ENCODE results near the gene ATP5F1E. TPM values are rescaled to one million over a fixed set of nuclear protein-coding genes. Genes with fewer than 3 reads are reported as not detected.

Gene ATP5F1E
- total RNA-seq, 2 donors from 2014 or later, result 16.2 to 16.6 TPM

- intact Hi-C loops (cut with DNase I), result no loop called here
- no peaks in the 10 kb centered on the region for H3K9me3 ChIP-seq
- H3K27ac ChIP-seq, result peak overlapping the region; percentile 52 to 90 (median 73)
- 9 to 14% methylated on average over 12 to 13 of the region's 13 CpGs for WGBS, 2 donors
- no peak for ATAC-seq
- DNase-seq, result peak in 1 of 4 donors; percentile 10
- TF ChIP-seq, protein P1, sequence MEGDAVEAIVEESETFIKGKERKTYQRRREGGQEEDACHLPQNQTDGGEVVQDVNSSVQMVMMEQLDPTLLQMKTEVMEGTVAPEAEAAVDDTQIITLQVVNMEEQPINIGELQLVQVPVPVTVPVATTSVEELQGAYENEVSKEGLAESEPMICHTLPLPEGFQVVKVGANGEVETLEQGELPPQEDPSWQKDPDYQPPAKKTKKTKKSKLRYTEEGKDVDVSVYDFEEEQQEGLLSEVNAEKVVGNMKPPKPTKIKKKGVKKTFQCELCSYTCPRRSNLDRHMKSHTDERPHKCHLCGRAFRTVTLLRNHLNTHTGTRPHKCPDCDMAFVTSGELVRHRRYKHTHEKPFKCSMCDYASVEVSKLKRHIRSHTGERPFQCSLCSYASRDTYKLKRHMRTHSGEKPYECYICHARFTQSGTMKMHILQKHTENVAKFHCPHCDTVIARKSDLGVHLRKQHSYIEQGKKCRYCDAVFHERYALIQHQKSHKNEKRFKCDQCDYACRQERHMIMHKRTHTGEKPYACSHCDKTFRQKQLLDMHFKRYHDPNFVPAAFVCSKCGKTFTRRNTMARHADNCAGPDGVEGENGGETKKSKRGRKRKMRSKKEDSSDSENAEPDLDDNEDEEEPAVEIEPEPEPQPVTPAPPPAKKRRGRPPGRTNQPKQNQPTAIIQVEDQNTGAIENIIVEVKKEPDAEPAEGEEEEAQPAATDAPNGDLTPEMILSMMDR (IDR thresholded peaks at IDR 0.05), result no peak
- TF ChIP-seq POLR2A (IDR thresholded peaks at IDR 0.05), result no peak
- H3K4me3 ChIP-seq, result peak overlapping the region; percentile 36 to 51
- H3K27me3 ChIP-seq, result no peaks in the 10 kb centered on the region
- peaks cover 0 to 17% of the 10 kb centered on the region in 2 donors for H3K36me3 ChIP-seq (replicated peaks in 1 of 2; ENCODE audit: insufficient read depth in 1 of 2, low read depth in 2 of 2)
- peaks cover 41% of the 10 kb centered on the region for H3K4me1 ChIP-seq
Measured at GRCh38 chr20:59031564-59032022, 542 bp downstream of the ATP5F1E start.

- Histone ChIP-seq H3K4me1 (peaks cover 41% of the 10 kb centered on the region), H3K9me3 (no peaks in the 10 kb centered on the region), H3K36me3 (replicated peaks in 1 of 2; ENCODE audit: insufficient read depth in 1 of 2, low read depth in 2 of 2) (peaks cover 0 to 17% of the 10 kb centered on the region in 2 donors), H3K27me3 (no peaks in the 10 kb centered on the region), H3K27ac (no peak overlapping the region), H3K4me3 (peak overlapping the region in 1 of 2 donors; percentile 36)
- no peak for ATAC-seq
- no peak for DNase-seq
- TF ChIP-seq, protein P1 (IDR thresholded peaks at IDR 0.05), result no peak
- TF ChIP-seq POLR2A (IDR thresholded peaks at IDR 0.05), result no peak
- WGBS, 2 donors, result 54 to 65% methylated on average over 7 of the region's 7 CpGs
- intact Hi-C loops (cut with DNase I), result no loop called here
Measured at GRCh38 chr20:59030911-59031563, 1.1 kb downstream of the ATP5F1E start.

- intact Hi-C loops (cut with DNase I), result no loop called here
- no peak overlapping the region for H3K4me3 ChIP-seq
- WGBS, 2 donors, result 47 to 56% methylated on average over 2 of the region's 2 CpGs
- no peak overlapping the region for H3K27ac ChIP-seq
- no peaks in the 10 kb centered on the region for H3K27me3 ChIP-seq
- peaks cover 0 to 12% of the 10 kb centered on the region in 2 donors for H3K36me3 ChIP-seq (replicated peaks in 1 of 2; ENCODE audit: insufficient read depth in 1 of 2, low read depth in 2 of 2)
- peaks cover 49% of the 10 kb centered on the region for H3K4me1 ChIP-seq
- no peaks in the 10 kb centered on the region for H3K9me3 ChIP-seq
- DNase-seq (no peak), ATAC-seq (no peak)
- TF ChIP-seq POLR2A (IDR thresholded peaks at IDR 0.05), result no peak
- TF ChIP-seq, protein P1 (IDR thresholded peaks at IDR 0.05), result no peak
Measured at GRCh38 chr20:59028812-59029211, 3.3 kb downstream of the ATP5F1E start.

GRCh38 chr20:59027741-59028320 lies 4.3 kb downstream of the ATP5F1E start:
- H3K4me3 ChIP-seq, result no peak overlapping the region
- 82 to 88% methylated on average over 8 of the region's 8 CpGs for WGBS, 2 donors
- intact Hi-C loops (cut with DNase I), result no loop called here
- H3K4me1 ChIP-seq, result peaks cover 46% of the 10 kb centered on the region
- no peaks in the 10 kb centered on the region for H3K27me3 ChIP-seq
- no peak overlapping the region for H3K27ac ChIP-seq
- DNase-seq, result no peak
- H3K36me3 ChIP-seq (replicated peaks in 1 of 2; ENCODE audit: insufficient read depth in 1 of 2, low read depth in 2 of 2), result peaks cover 0 to 12% of the 10 kb centered on the region in 2 donors
- no peaks in the 10 kb centered on the region for H3K9me3 ChIP-seq
- TF ChIP-seq POLR2A (IDR thresholded peaks at IDR 0.05), result no peak
- TF ChIP-seq, protein P1 (IDR thresholded peaks at IDR 0.05), result no peak
- ATAC-seq, result no peak
